ENCODE measurements around the gene FGG.
"Not testable (repeated sequence)": the region's sequence is repeated elsewhere in the genome, so short reads cannot be mapped to it uniquely, and the experiment has no call there.

DNA sequence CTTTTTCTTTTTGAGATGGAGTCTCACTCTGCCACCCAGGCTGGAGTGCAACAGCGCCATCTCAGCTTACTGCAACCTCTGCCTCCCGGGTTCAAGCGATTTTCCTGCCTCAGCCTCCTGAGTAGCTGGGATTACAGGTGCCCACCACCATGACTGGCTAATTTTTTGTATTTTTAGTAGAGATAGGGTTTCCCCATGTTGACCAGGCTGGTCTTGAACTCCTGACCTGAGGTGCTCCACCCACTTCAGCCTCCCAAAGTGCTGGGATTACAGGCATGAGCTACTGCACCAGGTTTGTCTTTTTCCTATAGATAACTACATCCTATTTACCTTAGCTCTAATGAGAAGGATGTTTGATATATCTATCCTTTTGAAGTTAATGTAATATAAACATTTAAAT lies 18.1 kb downstream of the FGG start:
- not testable (repeated sequence) for TF ChIP-seq EZH2 (IDR thresholded peaks at IDR 0.05; ENCODE audit: borderline replicate concordance, low read depth, low read length, poor library complexity, severe bottlenecking); CTCF (conservative IDR thresholded peaks at IDR 0.05; ENCODE audit: low read depth, low read length)
